Hepatocyte (in vitro differentiated cells): Measurements from ENCODE around the gene SAP30BP. TPM values are rescaled to one million over a fixed set of nuclear protein-coding genes. Genes with fewer than 3 reads are reported as not detected.

Source experiments
- DNase-seq: peaks from one replicate; pipeline ENCODE4 v3.0.0-alpha.2; 2016; ENCODE audit warnings: low spot score
- H2AFZ ChIP-seq: fragments of 200-600 bp; sonication (generic); 2 replicates; pipeline ENCODE4 v1.6.0; 2016; ENCODE audit warnings: antibody characterized with exemption, mild to moderate bottlenecking
- H3K27ac ChIP-seq: fragments of 200-600 bp; sonication (generic); 2 replicates; pipeline ENCODE4 v1.5.1; 2016; ENCODE audit warnings: mild to moderate bottlenecking
- H3K27me3 ChIP-seq: fragments of 200-600 bp; sonication (generic); 2 replicates; pipeline ENCODE4 v1.6.1; 2016
- H3K36me3 ChIP-seq: fragments of 200-600 bp; sonication (generic); replicated peaks from 2 replicates; pipeline ENCODE4 v1.5.1; 2016; ENCODE audit warnings: low read depth; ENCODE audit not compliant: insufficient read depth
- H3K4me1 ChIP-seq: fragments of 200-600 bp; sonication (generic); 2 replicates; pipeline ENCODE4 v1.5.1; 2016; ENCODE audit warnings: mild to moderate bottlenecking, moderate library complexity; ENCODE audit not compliant: insufficient read depth
- H3K4me2 ChIP-seq: fragments of 200-600 bp; sonication (generic); 2 replicates; pipeline ENCODE4 v1.6.0; 2016
- H3K4me3 ChIP-seq: fragments of 200-600 bp; sonication (generic); 2 replicates; pipeline ENCODE4 v1.5.1; 2016; ENCODE audit warnings: mild to moderate bottlenecking
- H3K79me2 ChIP-seq: fragments of 200-600 bp; sonication (generic); 2 replicates; pipeline ENCODE4 v1.6.0; 2017; ENCODE audit warnings: mild to moderate bottlenecking
- H3K9me2 ChIP-seq: fragments of 200-600 bp; sonication (generic); replicated peaks from 2 replicates; pipeline ENCODE4 v1.6.0; 2017; ENCODE audit warnings: mild to moderate bottlenecking; ENCODE audit not compliant: insufficient read depth
- H3K9me3 ChIP-seq: fragments of 200-600 bp; sonication (generic); 2 replicates; pipeline ENCODE4 v1.5.1; 2016; ENCODE audit warnings: low read depth, mild to moderate bottlenecking
- H4K20me1 ChIP-seq: fragments of 200-600 bp; sonication (generic); 2 replicates; pipeline ENCODE4 v1.6.0; 2016; ENCODE audit warnings: mild to moderate bottlenecking; ENCODE audit not compliant: insufficient read depth, poor library complexity, severe bottlenecking
- EZH2 ChIP-seq: fragments of 200-600 bp; sonication (generic); IDR thresholded peaks from 2 replicates; pipeline ENCODE4 v1.6.1; 2016; ENCODE audit warnings: antibody characterized with exemption, mild to moderate bottlenecking, borderline replicate concordance
- EZH2phosphoT487 ChIP-seq: fragments of 200-600 bp; sonication (generic); IDR thresholded peaks from one replicate; pipeline ENCODE4 v1.6.1; 2018; ENCODE audit warnings: antibody characterized with exemption, mild to moderate bottlenecking, low read depth, moderate library complexity; ENCODE audit not compliant: unreplicated experiment, severe bottlenecking
- WGBS: methylation state at CpG from one replicate; pipeline ENCODE4 v1.1.6; 2016; ENCODE audit warnings: low lambda C conversion rate; ENCODE audit errors: missing lambda C conversion rate; 5-methylcytosine and 5-hydroxymethylcytosine counted together
- polyA plus RNA-seq: library from polyadenylated mRNA; unstranded; fragments of >200 nt; fragmentation: Nextera tagmentation; extraction: Ambion mirVana; gene quantifications from 2 replicates; pipeline ENCODE4 v1.2.1, GENCODE V29; 2016
- total RNA-seq: library from RNA; depleted of rRNA; stranded (reverse); fragments of >200 nt; gene quantifications from 2 replicates; pipeline ENCODE4 v1.2.3, GENCODE V29; 2014
- TF ChIP-seq, protein P1 (sequence below): fragments of 200-600 bp; sonication (generic); IDR thresholded peaks from 2 replicates; pipeline ENCODE4 v1.5.1; 2016; ENCODE audit warnings: antibody characterized with exemption, mild to moderate bottlenecking; ENCODE audit not compliant: poor library complexity

SAP30BP gene
- total and polyA plus RNA-seq, 2 experiments from 2014 or later: 67.5 to 89.9 TPM

- Histone ChIP-seq H3K4me3 (no peak overlapping the region), H3K4me1 (peaks cover 11% of the 10 kb centered on the region), H3K9me3 (no peaks in the 10 kb centered on the region), H2AFZ (no peak overlapping the region), H4K20me1 (no peaks in the 10 kb centered on the region), H3K36me3 (no peaks in the 10 kb centered on the region), H3K79me2 (peaks cover 32% of the 10 kb centered on the region), H3K27me3 (no peaks in the 10 kb centered on the region), H3K4me2 (no peak overlapping the region), H3K27ac (peak overlapping the region; percentile 61), H3K9me2 (no peaks in the 10 kb centered on the region)
- WGBS: 65% methylated on average over 19 of the region's 19 CpGs
- TF ChIP-seq, protein P1, sequence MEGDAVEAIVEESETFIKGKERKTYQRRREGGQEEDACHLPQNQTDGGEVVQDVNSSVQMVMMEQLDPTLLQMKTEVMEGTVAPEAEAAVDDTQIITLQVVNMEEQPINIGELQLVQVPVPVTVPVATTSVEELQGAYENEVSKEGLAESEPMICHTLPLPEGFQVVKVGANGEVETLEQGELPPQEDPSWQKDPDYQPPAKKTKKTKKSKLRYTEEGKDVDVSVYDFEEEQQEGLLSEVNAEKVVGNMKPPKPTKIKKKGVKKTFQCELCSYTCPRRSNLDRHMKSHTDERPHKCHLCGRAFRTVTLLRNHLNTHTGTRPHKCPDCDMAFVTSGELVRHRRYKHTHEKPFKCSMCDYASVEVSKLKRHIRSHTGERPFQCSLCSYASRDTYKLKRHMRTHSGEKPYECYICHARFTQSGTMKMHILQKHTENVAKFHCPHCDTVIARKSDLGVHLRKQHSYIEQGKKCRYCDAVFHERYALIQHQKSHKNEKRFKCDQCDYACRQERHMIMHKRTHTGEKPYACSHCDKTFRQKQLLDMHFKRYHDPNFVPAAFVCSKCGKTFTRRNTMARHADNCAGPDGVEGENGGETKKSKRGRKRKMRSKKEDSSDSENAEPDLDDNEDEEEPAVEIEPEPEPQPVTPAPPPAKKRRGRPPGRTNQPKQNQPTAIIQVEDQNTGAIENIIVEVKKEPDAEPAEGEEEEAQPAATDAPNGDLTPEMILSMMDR: no peak
- TF ChIP-seq EZH2: no peak
- TF ChIP-seq EZH2phosphoT487: no peak
- peak; percentile 57 for DNase-seq
Observed at GRCh38 chr17:75693500-75694481, 26.7 kb downstream of the SAP30BP start.

GRCh38 chr17:75694536-75694935 lies 27.4 kb downstream of the SAP30BP start:
- Histone ChIP-seq H3K36me3 (no peaks in the 10 kb centered on the region), H3K27ac (peak overlapping the region; percentile 61), H3K4me1 (peaks cover 16% of the 10 kb centered on the region)

DNA sequence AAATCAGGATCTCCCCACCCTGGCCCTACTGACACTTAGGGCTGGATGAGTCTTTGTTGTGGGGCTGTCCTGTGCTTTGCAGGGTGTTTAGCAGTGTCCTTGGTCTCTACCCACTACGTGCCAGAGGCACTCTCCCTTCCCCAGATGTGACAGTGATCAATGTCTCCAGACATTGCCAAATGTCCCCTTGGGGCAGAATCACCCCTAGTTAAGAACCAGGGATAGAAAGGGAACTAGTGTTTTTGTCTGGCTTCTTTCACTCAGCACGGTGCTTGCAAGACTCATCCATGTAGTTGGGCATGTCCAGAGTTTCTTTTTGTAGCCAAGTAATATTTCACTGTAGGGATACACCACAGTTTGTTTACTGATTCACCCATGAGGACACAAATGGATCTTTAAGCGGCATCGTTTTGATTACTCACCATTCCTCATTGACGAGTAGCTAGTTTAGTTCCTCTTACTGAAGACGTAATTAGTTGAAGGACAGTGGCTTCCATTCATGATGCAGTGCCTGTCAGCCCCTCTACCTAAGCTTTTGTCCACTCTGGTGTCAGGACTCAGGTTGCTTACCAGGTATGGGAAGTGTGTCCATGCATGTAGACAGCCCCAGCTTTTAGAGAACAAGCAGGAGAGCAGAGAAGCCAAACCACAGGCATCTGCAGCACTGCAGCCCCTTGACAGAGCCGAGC lies 28.1 kb downstream of the SAP30BP start:
- no peak overlapping the region for H2AFZ ChIP-seq
- H3K4me3 ChIP-seq: no peak overlapping the region
- WGBS: 78% methylated on average over 7 of the region's 7 CpGs
- peaks cover 24% of the 10 kb centered on the region for H3K4me1 ChIP-seq
- TF ChIP-seq EZH2 (no peak), EZH2phosphoT487 (no peak)
- TF ChIP-seq, protein P1: no peak
- no peak overlapping the region for H3K4me2 ChIP-seq
- H3K36me3 ChIP-seq: no peaks in the 10 kb centered on the region
- no peak overlapping the region for H3K27ac ChIP-seq
- no peaks in the 10 kb centered on the region for H3K27me3 ChIP-seq
- no peaks in the 10 kb centered on the region for H3K9me3 ChIP-seq
- no peak for DNase-seq
- H3K9me2 ChIP-seq: no peaks in the 10 kb centered on the region
- no peaks in the 10 kb centered on the region for H4K20me1 ChIP-seq
- H3K79me2 ChIP-seq: peaks cover 21% of the 10 kb centered on the region

More at GRCh38 chr17:75694536-75694935, 27.4 kb downstream of the SAP30BP start:
- Histone ChIP-seq H3K4me2 (no peak overlapping the region), H3K4me3 (no peak overlapping the region), H3K79me2 (peaks cover 29% of the 10 kb centered on the region), H2AFZ (no peak overlapping the region), H4K20me1 (no peaks in the 10 kb centered on the region), H3K9me3 (no peaks in the 10 kb centered on the region), H3K9me2 (no peaks in the 10 kb centered on the region), H3K27me3 (no peaks in the 10 kb centered on the region)
- no peak for TF ChIP-seq EZH2
- TF ChIP-seq, protein P1: no peak
- TF ChIP-seq EZH2phosphoT487: no peak
- WGBS: 75% methylated on average over 14 of the region's 14 CpGs
- no peak for DNase-seq
